K562 (cell line): ENCODE measurements around the gene ZC3H18. TPM values are rescaled to one million over a fixed set of nuclear protein-coding genes. Genes with fewer than 3 reads are reported as not detected.
A peak's percentile ranks its signal among the peaks of the same experiment; 100 is the strongest.

ENCODE experiments used
- ATAC-seq: fragments of 200-7000 bp; cut with Tn5 transposase; 3 replicates; pipeline ENCODE4 v1.9.1; 2020; ENCODE audit warnings: moderate library complexity
- BruUV-seq: library from RNA; stranded (reverse); fragments of 400-500 nt; replicated peaks from 2 replicates; lab custom pipeline; 2021; lab: Mats Ljungman, UMichigan
- CTCF ChIA-PET: fragments of 300-600 bp; formaldehyde crosslinking; extraction: SDS; loops from one replicate; lab custom pipeline; 2021; ENCODE audit warnings: low intra/inter-chr PET ratio; lab: Yijun Ruan, JAX
- POLR2A ChIA-PET: fragments of 300-600, 350-650 bp; sonication (Branson Sonifier 250); formaldehyde crosslinking; extraction: SDS; loops from one replicate; lab custom pipeline; 2021; ENCODE audit warnings: antibody characterized with exemption, inconsistent platforms; lab: Yijun Ruan, JAX
- DNase-seq, 4 experiments: peaks; one replicate each; pipeline versions ENCODE4 v3.0.0 to v3.0.0-alpha.2; 2011 to 2018; ENCODE audit warnings: low spot score in 3 of 4, mixed read lengths in 3 of 4; ENCODE audit errors: extremely low read depth in 1 of 4
- FAIRE-seq: peaks from 2 replicates; lab custom pipeline; 2011; peaks lifted over from hg19 to GRCh38; lab: Jason Lieb, UNC
- H2AFZ ChIP-seq: 2 replicates; pipeline ENCODE4 v1.6.0; 2011; ENCODE audit warnings: low read depth, low read length, control low read depth, inconsistent platforms
- H3K27ac ChIP-seq: fragments of 200-600 bp; 3 replicates; pipeline ENCODE4 v1.8.0; 2011; ENCODE audit warnings: low read depth, mild to moderate bottlenecking, control low read depth, inconsistent platforms, low read length, moderate library complexity, mixed read lengths; ENCODE audit errors: extremely low read depth
- H3K27me3 ChIP-seq, 2 experiments: fragments of 300-600 bp in 1 of 2; 2 replicates in 1 of 2; 3 replicates in 1 of 2; pipeline versions ENCODE4 v1.6.0 to v1.8.0; 2011; ENCODE audit warnings: inconsistent platforms in 2 of 2, low read length in 2 of 2, mild to moderate bottlenecking in 1 of 2, mixed read lengths in 1 of 2, moderate library complexity in 1 of 2; ENCODE audit not compliant: control insufficient read depth in 2 of 2, insufficient read depth in 2 of 2
- H3K36me3 ChIP-seq: fragments of 300-600 bp; 3 replicates; pipeline ENCODE4 v1.8.0; 2011; ENCODE audit warnings: mild to moderate bottlenecking, low read length, inconsistent platforms; ENCODE audit not compliant: control insufficient read depth, insufficient read depth
- H3K4me1 ChIP-seq, 2 experiments: fragments of 200-600 bp in 1 of 2; replicated peaks in 1 of 2; 2 replicates in 1 of 2; 3 replicates in 1 of 2; pipeline versions ENCODE4 v1.5.1 to v1.8.0; 2011; ENCODE audit warnings: inconsistent platforms in 2 of 2, low read length in 2 of 2, mild to moderate bottlenecking in 1 of 2, mixed read lengths in 1 of 2, moderate library complexity in 1 of 2; ENCODE audit not compliant: control insufficient read depth in 2 of 2, insufficient read depth in 2 of 2
- H3K4me2 ChIP-seq: 2 replicates; pipeline ENCODE4 v1.6.1; 2011; ENCODE audit warnings: low read length, control low read depth, inconsistent platforms, mixed read lengths; ENCODE audit not compliant: insufficient read depth
- H3K4me3 ChIP-seq: fragments of 200-600 bp; sonication (generic), shearing (Covaris generic); 2 replicates; pipeline ENCODE4 v1.5.1; 2016; ENCODE audit warnings: control low read depth, inconsistent platforms
- H3K79me2 ChIP-seq: fragments of 200-600 bp; 3 replicates; pipeline ENCODE4 v1.8.0; 2011; ENCODE audit warnings: low read length, inconsistent platforms; ENCODE audit not compliant: control insufficient read depth, insufficient read depth
- H3K9ac ChIP-seq, 2 experiments: 2 replicates each; pipeline versions ENCODE4 v1.6.0 to v1.6.1; 2011; ENCODE audit warnings: low read depth in 2 of 2, low read length in 2 of 2, control low read depth in 1 of 2, inconsistent platforms in 1 of 2, mild to moderate bottlenecking in 1 of 2, mixed read lengths in 1 of 2; ENCODE audit not compliant: insufficient read depth in 1 of 2
- H3K9me1 ChIP-seq: one replicate; pipeline ENCODE4 v1.6.0; 2011; ENCODE audit warnings: inconsistent platforms, mild to moderate bottlenecking, low read length, moderate library complexity; ENCODE audit not compliant: control insufficient read depth, insufficient read depth
- H3K9me3 ChIP-seq: replicated peaks from 2 replicates; pipeline ENCODE4 v1.5.1; 2011; ENCODE audit warnings: low read depth, low read length, inconsistent platforms; ENCODE audit not compliant: control insufficient read depth, insufficient read depth
- H4K20me1 ChIP-seq: replicated peaks from 2 replicates; pipeline ENCODE4 v1.6.1; 2011; ENCODE audit warnings: low read length, inconsistent platforms, mixed read lengths; ENCODE audit not compliant: control insufficient read depth, insufficient read depth
- ARID2 ChIP-seq: fragments of 450-650 bp; IDR thresholded peaks from 2 replicates; pipeline ENCODE4 v1.6.1; 2017; ENCODE audit warnings: antibody characterized with exemption, mild to moderate bottlenecking
- ATF3 ChIP-seq, 2 experiments: fragments of 450-650 bp in 1 of 2; sonication (generic) in 1 of 2; formaldehyde crosslinking in 1 of 2; IDR thresholded peaks in 1 of 2; conservative IDR thresholded peaks in 1 of 2; 2 replicates each; pipeline versions ENCODE4 v1.6.1 to v1.8.1; 2016 to 2023; ENCODE audit warnings: mild to moderate bottlenecking in 2 of 2, moderate library complexity in 2 of 2, inconsistent platforms in 1 of 2, missing genetic modification reagents in 1 of 2
- EP300 ChIP-seq: IDR thresholded peaks from 2 replicates; pipeline ENCODE4 v1.6.1; 2012; ENCODE audit warnings: low read length, improper control_type of control experiment
- HOXB6 ChIP-seq: fragments of 250-450 bp; sonication (Bioruptor Pico); IDR thresholded peaks from 2 replicates; pipeline ENCODE4 v1.5.1; 2022; ENCODE audit warnings: mild to moderate bottlenecking, borderline replicate concordance
- RAD51 ChIP-seq: fragments of 450-650 bp; IDR thresholded peaks from 2 replicates; pipeline ENCODE4 v1.7.1; 2016; ENCODE audit warnings: low read depth, mild to moderate bottlenecking, borderline replicate concordance
- SMC3 ChIP-seq: conservative IDR thresholded peaks from 2 replicates; pipeline ENCODE4 v1.6.1; 2011; ENCODE audit warnings: low read depth, low read length, improper control_type of control experiment; ENCODE audit not compliant: insufficient read depth
- WGBS: fragments of 100-300 bp; shearing (Covaris generic); methylation state at CpG from one replicate; pipeline ENCODE4 v1.1.6; 2016; ENCODE audit warnings: low coverage, mixed read lengths; ENCODE audit not compliant: insufficient coverage; ENCODE audit errors: missing lambda C conversion rate; 5-methylcytosine and 5-hydroxymethylcytosine counted together
- in situ Hi-C: fragments of 300-500 bp; cut with MboI; formaldehyde crosslinking; loops from 4 replicates; pipeline ENCODE4 v1.15.0; 2018; ENCODE audit warnings: inconsistent platforms, mixed read lengths
- intact Hi-C: fragments of 100-400 bp; cut with micrococcal nuclease; formaldehyde crosslinking; loops from 2 replicates; pipeline ENCODE4 v1.14.2; 2022
- polyA plus RNA-seq, 8 experiments: library from polyadenylated mRNA; depleted of rRNA in 4 of 8; stranded (reverse) in 5 of 8; unstranded in 3 of 8; fragments of >200 nt; fragmentation: Nextera tagmentation in 2 of 8; fragmentation: Illumina TruSeq in 1 of 8; extraction: Ambion mirVana in 2 of 8; extraction: Trizol in 1 of 8; gene quantifications; 2 replicates each; pipeline versions ENCODE4 v1.2.1 to v1.2.3, GENCODE V29; 2011 to 2014; ENCODE audit warnings: inconsistent platforms in 1 of 8, missing spikeins in 1 of 8
- total RNA-seq, 7 experiments: library from RNA; depleted of rRNA in 6 of 7; stranded (reverse); fragments of >200 nt in 6 of 7; fragmentation: Illumina TruSeq in 2 of 7; extraction: Trizol in 2 of 7; gene quantifications; 2 replicates each; pipeline versions ENCODE4 v1.2.1 to v1.2.3, GENCODE V29; 2011 to 2021; ENCODE audit warnings: low replicate concordance in 1 of 7

Gene ZC3H18
- total and polyA plus RNA-seq, 9 of the 15 experiments (the other 6 are each of a cell fraction or from before 2014, with no cell fraction given), result 1.7 to 88.7 (median 26.9) TPM

DNA sequence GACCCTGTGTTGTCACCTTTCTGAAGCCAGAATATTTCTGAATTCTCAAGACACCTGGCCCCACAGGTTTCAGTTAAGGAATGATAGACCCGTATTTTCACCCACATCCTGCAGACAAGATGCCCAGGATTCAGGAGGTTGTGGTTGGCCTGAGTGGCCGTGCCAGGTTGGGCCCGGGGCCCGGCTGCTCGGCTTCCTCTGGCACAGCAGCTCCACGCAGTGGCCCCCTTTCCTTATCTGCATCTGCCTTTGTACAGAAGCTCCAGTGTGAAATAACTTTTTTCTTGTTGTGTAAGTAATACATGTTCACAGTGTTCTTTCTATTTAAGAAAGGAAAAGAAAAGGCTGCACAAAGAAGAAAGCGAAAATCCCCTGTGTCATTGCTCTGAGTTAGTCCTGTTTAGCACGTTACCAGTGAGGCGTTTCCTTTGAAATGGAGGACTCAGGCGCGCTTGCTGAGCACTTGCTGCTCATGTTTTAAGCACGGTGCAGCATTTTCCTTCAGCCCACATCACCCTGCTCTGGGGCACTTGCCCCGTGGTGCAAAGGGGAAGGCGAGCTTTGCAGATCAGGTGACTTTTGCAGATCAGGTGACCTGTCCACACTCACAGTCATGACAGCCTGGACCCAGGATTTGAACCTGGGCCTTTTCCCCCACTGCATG lies 12.8 kb downstream of the ZC3H18 start:
- Histone ChIP-seq H3K4me3 (no peak overlapping the region), H3K4me2 (no peak overlapping the region), H3K79me2 (peaks cover 78% of the 10 kb centered on the region), H3K9me1 (peaks cover 6% of the 10 kb centered on the region), H3K9me3 (no peaks in the 10 kb centered on the region), H3K27me3 (no peaks in the 10 kb centered on the region), H2AFZ (no peak overlapping the region), H3K27ac (no peak overlapping the region), H3K36me3 (peaks cover 94% of the 10 kb centered on the region), H4K20me1 (peaks cover 45% of the 10 kb centered on the region), H3K4me1 (peaks cover 0 to 11% of the 10 kb centered on the region in 2 experiments; a peak in 2 of 5 replicates), H3K9ac (peak overlapping the region in 1 of 2 experiments; percentile 62; a peak in 2 of 4 replicates)
- no peak for ATAC-seq
- TF ChIP-seq RAD51 (peak; percentile 26; the same call in 1 of the 2 replicates), ARID2 (no peak), EP300 (no peak)
- ChIA-PET POLR2A (interaction anchor here (1.0 to 3.6 kb wide), 2 partner anchors 12 to 34 kb away, joined by 3 to 27 read pairs; partner anchors contain the start of gene ZC3H18), CTCF (no interaction called here)
- no peak for DNase-seq
- intact Hi-C loops (no loop called here), in situ Hi-C loops (no loop called here)
- 91% methylated on average over 13 of the region's 14 CpGs for WGBS
- BruUV-seq, result no TSS peak
- FAIRE-seq, result no peak

GRCh38 chr16:88584676-88585075 lies 14.5 kb downstream of the ZC3H18 start:
- no peak for ATAC-seq

More at GRCh38 chr16:88584676-88585075, 14.5 kb downstream of the ZC3H18 start:
- Histone ChIP-seq H3K27ac (no peak overlapping the region), H3K9ac (no peak overlapping the region), H4K20me1 (peaks cover 44% of the 10 kb centered on the region), H3K9me3 (no peaks in the 10 kb centered on the region), H3K4me3 (no peak overlapping the region), H3K36me3 (peaks cover 94% of the 10 kb centered on the region), H3K79me2 (peaks cover 66% of the 10 kb centered on the region), H3K4me1 (peaks cover 0 to 11% of the 10 kb centered on the region in 2 experiments; a peak in 2 of 5 replicates), H3K9me1 (peaks cover 5% of the 10 kb centered on the region), H2AFZ (no peak overlapping the region), H3K27me3 (no peaks in the 10 kb centered on the region)
- no TSS peak for BruUV-seq
- intact Hi-C loops, result no loop called here
- FAIRE-seq (peak; percentile 66), DNase-seq (no peak)
- ChIA-PET CTCF (no interaction called here), POLR2A (interaction anchor here (0.6 to 1.8 kb wide), 4 partner anchors 8 to 165 kb away, joined by 3 to 5 read pairs (median 4); partner anchors contain the start of gene ZC3H18)
- in situ Hi-C loops, result no loop called here
- no peak for TF ChIP-seq HOXB6 (CRISPR knock-in tag)
- no peak for TF ChIP-seq ATF3 (IDR thresholded peaks at IDR 0.05)
- no peak for TF ChIP-seq ATF3 (CRISPR knock-in tag; conservative IDR thresholded peaks at IDR 0.05)
- no peak for TF ChIP-seq SMC3
- TF ChIP-seq, all 486 proteins: peak for 0
- WGBS, result 84% methylated on average over 6 of the region's 6 CpGs
- H3K4me2 ChIP-seq, result no peak overlapping the region
